HG02885 (cell line): ENCODE data around the gene MRPL58.
A peak's percentile ranks its signal among the peaks of the same experiment; 100 is the strongest.
"Not testable (repeated sequence)": the region's sequence is repeated elsewhere in the genome, so short reads cannot be mapped to it uniquely, and the experiment has no call there.

ENCODE experiments used
- ATAC-seq: cut with Tn5 transposase; IDR thresholded peaks from one replicate; pipeline ENCODE4 v1.9.1; 2021; ENCODE audit warnings: mild to moderate bottlenecking; ENCODE audit not compliant: unreplicated experiment, poor library complexity

MRPL58 gene

GRCh38 chr17:75044716-75045115 is 32.2 kb downstream of the MRPL58 start:
- no peak for ATAC-seq

GRCh38 chr17:75045946-75046406 is 33.5 kb downstream of the MRPL58 start:
- ATAC-seq: not testable (repeated sequence)

DNA sequence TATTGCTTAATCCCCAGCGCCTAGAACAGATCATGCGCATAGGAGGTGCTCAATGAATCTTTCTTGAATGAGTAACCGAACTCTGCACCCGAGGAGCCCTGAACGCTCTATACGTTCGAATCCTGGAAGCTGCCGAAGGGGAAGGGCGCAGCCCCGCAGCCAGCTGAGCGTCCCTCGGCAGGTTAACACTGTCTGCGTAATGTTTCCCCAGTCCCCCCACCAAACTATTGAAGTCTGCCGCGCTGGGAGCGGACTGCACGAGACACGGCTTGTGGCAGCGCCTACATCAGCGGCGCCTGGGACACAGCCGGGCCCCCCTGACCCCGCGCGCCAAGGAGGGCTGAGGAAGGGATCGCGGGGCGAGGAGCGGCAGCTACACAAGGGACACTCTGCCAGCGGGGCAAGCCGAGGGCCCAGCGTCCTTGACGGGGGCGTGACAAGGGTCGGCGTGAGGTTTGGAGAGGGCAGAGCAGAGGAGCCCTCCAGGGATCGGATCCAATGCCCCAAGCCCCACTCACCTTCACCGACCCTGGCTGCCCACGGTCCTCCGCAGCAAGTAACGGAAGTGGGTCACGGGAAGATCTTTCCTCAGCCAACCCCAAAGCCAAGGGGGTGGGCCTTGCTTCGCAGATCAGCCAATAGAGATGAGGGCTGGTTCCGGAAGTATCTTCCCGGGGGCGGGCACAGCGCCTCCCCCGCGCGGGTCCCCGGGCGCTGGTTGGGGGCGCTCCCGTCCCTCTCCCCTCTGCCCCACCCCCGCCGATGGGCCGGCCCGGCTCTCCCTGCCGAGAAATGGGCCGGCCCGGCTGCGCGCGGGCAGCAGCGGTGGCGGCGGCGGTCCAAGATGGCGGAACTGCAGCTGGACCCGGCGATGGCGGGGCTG is 34.2 kb downstream of the MRPL58 start, which contains the start of the genes ATP5PD and KCTD2:
Gene ATP5PD (minus strand): TSS at position 563 of the 883 bp plus-strand sequence. CDS start 4,319 bp downstream, outside the sequence.
Gene KCTD2 (plus strand): TSS at position 819 of the 883 bp plus-strand sequence. CDS start 26 bp downstream, at position 845.
- peak; percentile 94 for ATAC-seq

GRCh38 chr17:75047398-75048098 is 35.1 kb downstream of the MRPL58 start:
- ATAC-seq: peak; percentile 17

GRCh38 chr17:75048249-75048878 is 35.9 kb downstream of the MRPL58 start:
- ATAC-seq: no peak

GRCh38 chr17:75049057-75049456 is 36.6 kb downstream of the MRPL58 start:
- ATAC-seq: no peak

GRCh38 chr17:75049706-75050105 is 37.2 kb downstream of the MRPL58 start:
- ATAC-seq: no peak

DNA sequence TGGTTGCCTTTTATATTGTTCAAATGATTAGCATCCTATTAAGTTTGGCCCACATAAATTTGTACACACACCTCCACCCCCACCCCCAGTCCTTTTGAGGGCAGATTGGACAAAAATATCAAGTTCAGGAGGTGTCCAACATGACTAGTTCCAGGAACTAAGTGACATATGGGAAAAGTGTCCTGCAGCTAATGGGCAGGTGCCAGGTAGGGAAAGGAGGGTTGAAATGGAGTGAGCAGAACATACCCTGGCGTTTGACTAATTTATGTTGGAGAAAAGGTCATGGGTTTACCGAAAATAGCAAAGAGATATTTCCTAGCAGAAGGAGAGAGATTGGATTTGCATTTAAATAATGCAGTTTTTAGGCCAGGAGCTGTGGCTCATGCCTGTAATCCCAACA is 39.5 kb downstream of the MRPL58 start:
- ATAC-seq: no peak

DNA sequence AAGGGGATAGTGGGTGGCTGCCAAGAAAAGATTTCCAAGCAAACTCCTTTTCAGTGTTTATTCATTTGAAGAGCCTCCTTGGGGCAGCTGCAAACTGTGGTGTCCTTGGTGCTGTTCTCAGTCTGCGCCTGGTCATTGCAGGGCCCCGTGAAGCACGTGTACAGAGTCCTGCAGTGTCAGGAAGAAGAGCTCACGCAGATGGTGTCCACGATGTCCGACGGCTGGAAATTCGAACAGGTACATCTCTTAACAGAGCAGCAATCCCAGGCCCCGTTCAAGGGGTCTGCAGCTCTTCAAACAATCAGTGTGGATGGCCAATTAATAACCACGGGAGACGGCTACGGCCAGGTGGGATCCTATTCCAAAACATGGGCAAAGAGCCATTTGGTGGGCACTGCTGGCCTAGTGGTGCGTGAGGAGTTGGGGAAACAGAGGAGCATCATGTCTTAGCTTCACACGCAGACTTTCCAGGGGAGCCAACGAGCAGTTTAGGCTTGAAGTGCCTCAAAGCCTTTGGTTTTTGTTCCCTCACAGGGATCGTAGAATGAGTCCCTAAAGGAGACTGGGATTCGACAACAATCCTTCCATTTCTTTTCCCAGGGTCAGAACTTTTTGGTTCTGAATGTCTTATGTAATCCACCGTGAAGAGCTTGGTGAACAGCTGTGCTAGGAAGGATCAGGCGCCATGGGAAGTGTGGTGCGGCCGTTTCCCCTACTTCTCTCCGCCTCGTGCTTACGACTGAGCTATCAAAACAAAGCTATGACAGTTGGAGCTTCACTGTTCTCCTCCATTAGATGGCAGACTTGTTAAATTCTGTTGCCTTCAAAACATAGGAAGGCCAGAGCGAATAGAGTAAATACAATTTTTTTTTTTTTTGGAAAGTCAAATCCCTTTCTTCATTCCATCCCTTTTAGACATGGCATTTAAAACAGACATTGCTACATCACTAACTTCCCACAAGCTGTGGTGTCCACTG is 47.2 kb downstream of the MRPL58 start:
- ATAC-seq: no peak

- no peak for ATAC-seq
Measured at GRCh38 chr17:75060434-75061054, 48.1 kb downstream of the MRPL58 start.

- no peak for ATAC-seq
Measured at GRCh38 chr17:75061055-75061438, 48.6 kb downstream of the MRPL58 start.

- ATAC-seq: no peak
Measured at GRCh38 chr17:75061618-75062017, 49.1 kb downstream of the MRPL58 start.

DNA sequence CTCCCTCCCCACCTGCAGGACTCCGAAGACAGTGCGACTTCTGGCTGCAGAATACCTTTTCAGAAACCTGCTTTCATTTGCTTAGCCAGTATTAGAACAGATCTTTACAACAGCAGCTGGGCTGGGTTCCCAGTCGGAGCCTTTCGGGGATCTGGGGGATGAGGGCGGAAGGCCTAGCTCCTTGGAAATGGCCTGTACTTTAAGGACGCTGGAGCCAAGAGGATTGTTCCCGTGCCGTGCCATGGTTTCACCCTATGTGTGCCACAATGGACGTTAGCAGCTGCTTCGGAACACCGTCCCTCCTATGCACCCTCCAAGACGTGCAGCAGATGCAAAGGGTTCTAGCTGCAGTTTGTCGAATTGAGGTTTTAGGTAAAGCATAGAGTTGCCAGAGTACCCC is 50.7 kb downstream of the MRPL58 start:
- ATAC-seq: no peak

DNA sequence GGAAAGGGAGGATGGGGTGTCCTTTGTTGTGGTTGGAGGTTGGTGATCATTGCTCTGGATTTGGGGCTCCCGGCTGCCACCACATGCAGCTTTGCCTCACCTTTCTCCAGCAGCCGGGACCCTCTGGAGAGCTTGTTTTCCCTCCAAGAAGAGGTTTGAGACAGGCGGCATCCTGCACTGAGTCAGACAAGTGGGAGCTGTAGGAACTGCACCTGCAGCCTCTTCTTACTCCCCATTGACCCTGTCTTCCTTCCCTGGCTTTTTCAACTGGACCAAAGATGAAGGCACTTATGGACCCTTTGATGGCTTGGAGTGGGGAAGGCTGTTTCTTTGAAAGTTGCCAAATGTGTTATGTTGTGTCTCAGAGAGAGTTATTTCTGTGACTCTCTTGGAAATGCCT is 51.2 kb downstream of the MRPL58 start:
- no peak for ATAC-seq

GRCh38 chr17:75064040-75064439 is 51.6 kb downstream of the MRPL58 start:
- ATAC-seq: no peak

DNA sequence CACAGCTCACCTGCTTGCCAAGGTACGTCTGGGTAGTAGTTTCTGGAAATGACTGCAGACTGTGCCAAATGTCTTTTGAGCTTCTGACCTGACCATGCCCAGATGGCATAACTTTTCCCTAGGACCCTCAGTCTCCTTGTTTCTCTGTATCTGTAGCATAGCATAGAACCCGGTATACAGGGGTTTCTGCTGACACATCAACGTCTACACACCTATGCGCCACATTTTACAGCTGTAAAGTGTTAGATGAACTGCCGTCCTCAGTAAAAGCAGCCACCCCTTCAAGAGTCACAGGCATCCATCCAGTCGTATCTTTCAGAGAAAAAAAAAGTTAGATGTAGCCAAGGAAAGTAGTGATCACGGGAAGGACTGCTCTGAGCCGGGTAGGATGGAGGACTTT is 52.0 kb downstream of the MRPL58 start:
- no peak for ATAC-seq

GRCh38 chr17:75064867-75065561 is 52.5 kb downstream of the MRPL58 start:
- ATAC-seq: no peak

DNA sequence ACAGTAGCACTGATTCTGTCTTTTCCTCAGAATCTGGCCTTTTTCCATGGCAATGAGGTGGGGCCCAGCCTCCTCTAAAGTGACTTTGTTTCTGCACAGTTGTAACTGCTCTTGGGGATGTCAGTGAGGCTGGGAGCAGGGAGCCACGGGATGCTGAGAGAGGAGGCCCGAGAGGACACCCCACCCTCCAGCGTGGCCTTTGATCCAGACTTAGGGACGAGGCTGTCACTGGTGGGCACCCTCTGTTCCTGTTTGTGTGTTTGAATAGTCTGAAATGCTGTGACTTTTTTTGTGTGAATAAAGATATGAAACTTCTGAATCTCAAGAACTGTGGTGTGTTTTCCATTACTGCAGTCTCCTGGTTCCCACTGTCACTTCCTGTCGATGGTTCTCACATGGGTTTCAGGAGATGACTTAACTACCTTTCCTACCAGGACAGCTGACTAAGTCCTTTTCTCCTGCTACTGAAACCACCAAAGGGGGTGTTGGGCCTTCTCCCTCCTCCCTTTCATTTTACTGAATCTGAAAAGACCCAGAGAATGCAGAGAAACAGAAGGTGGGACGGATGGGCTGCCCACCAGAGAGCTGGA is 53.2 kb downstream of the MRPL58 start:
- no peak for ATAC-seq
